NCI-H187 treated with DMSO at 0.1 percent for 48 hours (cell line): ENCODE results near the gene SEPTIN8.
A peak's percentile ranks its signal among the peaks of the same experiment; 100 is the strongest.

Experiments
- DNase-seq: peaks from one replicate; lab custom pipeline; 2025; lab: John Stamatoyannopoulos, UW

SEPTIN8 gene

DNA sequence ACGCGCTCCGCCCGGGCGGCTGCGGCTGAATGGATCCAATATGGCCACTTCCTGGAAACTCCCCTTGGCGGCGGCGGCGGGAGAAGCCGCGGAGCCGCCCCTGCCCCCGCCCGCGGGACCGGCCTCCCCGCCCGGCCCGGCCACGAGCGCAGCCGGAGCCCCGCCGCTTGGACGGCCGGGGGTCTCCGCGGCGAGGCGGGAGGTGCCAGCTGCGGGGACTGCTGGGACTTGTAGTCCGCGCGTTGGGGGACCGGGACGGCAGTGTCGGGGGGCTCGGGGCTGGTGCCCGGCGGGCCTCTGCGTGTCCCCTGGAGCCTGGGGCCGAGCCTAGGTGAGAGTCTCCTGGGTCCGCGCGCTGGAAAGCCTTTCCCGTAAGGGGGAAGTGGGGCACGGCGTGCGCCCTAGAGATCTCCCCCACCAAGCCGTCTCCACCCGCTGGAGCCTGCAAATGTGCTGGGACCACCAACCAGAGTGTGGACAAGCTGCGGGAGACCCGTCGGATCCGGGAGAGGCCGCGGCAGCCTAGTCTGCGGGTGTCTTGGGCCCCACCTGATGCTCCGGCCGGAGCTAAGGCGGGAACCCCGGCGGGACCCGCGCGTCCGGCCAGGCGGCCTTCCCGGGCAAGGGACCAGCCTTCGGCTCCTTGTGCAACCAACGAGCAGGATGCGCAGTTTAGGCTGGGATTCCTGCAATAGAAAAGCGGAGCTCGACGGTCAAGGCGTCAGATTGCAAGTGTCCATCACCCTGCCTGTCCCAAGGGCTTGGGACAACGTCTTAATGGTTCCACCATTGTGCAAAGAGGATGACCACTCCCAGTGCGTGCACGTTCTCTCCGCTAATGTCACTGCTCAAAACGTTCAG is at the start of gene SEPTIN8:
TSS of gene SEPTIN8 (minus strand) at position 31 of the 861 bp plus-strand sequence. CDS start 102 bp downstream, outside the sequence.
- DNase-seq: no peak

DNA sequence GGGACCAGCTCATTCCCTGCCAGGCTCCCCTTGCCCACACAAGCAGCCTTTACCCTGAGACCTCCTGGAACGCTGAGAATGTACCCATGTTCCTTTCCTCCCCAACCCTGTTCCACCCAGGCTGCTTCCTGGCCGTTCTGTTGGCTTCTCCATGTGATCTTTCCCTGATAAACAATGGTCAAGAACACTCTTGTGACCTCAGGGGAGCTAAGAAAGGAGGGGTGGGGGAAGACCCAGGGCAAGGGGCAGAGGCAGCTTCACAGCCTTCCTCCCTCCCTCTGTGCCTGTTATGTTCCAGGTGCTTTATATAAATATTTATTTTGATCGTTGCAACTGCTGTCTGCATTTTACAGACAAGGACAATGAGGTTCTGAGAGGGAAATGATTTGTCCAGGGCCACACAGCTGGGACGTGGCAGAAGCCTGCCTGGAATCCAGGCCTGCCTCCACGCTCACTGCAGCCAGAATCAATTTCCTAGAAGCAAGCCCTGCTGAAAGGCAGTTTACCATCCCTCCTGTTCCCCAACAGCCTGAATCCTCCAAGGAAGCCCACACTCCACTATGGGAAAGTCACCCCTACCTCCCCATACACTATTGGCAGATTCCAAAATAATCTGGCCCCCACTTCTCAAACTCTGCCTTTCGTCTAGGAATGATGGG is 49.5 kb upstream of the SEPTIN8 start:
- no peak for DNase-seq

GRCh38 chr5:132825834-132826391 is 48.9 kb upstream of the SEPTIN8 start:
- no peak for DNase-seq

DNA sequence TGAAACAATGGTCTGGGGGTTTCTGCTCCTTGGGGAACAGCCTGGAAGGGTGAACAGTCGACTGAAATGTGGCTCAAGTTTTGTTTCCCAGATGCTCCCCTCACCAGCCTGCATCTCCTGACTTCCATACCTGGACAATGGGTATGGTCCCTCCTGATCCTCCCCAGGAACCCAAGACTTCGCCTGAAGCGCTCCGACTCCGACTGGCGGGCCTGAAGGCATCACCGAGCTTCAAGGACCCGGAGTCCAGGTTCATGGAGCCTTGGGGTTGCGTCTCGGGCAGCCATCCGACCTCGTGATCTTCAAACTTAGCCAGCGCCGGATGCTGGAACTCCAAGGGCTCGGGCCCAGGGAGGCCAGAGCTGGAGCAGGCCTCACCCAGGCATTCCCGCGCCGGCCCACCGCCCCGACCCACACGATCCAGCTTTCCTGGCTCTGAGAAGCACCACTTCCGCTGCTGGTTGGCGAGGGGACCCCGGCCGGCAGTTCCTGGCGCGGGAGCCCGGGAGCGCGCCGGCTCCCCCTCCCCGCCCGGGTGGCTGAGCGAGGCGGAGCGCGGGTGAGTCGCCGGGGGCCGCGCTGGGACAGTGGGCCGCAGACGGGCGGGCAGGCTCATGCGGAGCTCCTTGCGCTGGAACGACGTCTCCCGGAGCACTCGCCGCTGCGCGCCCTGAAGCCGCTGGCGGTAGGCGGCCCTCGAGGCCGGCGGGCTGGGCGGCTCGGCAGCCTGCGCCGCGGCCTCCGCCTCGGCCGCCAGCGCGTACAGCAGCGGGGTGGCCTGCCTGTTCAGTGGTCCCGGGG is 48.2 kb upstream of the SEPTIN8 start:
- DNase-seq: no peak

DNA sequence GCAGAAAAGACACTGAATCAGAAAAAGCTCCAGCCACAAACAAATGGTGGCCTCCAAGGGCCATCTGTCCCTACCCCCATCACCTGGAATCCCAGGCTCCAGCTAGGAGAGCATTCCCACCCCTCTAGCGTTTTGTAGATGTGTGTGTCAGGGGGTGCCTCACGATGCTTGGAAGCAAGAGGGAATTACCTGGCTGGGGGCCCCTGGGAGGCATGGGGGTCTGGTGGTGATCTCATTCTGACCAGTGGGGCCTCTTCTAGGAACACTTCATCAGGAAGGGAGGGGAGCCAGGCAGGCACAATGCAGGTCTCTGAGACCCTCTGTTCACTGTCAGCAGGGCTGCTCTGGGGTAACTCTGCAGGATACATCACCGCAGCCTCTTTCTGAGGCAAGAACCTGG is 47.4 kb upstream of the SEPTIN8 start:
- DNase-seq: no peak

GRCh38 chr5:132823481-132824050 is 46.5 kb upstream of the SEPTIN8 start:
- DNase-seq: no peak

- no peak for DNase-seq
These were observed 45.8 kb upstream of the SEPTIN8 start for GRCh38 chr5:132822650-132823480.

GRCh38 chr5:132821791-132822190 is 44.8 kb upstream of the SEPTIN8 start:
- no peak for DNase-seq

- DNase-seq: no peak
These were observed 44.3 kb upstream of the SEPTIN8 start for GRCh38 chr5:132821350-132821749.

GRCh38 chr5:132820162-132820754 is 43.2 kb upstream of the SEPTIN8 start:
- DNase-seq: peak; percentile 30

DNA sequence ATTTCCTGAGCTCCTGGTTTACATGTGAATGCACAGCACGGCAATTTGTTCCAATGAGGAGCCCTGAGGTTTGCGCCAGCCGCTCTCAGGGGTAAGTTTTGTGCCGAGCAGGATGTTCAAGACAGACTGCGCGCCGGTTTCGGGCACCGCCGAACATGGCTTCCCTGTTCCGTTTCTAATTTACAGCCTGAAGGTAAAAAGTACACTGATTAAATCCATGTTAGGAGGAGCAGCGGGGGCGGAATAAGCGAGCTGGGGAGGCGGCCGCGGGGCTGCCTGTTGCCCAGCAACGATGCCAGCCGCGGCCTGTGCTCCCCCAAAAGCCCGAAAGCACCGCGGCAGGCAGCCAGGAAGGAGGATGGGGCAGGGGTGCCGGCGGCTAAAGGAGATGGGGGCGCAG is 42.4 kb upstream of the SEPTIN8 start:
- DNase-seq: no peak

- no peak for DNase-seq
These were observed 40.0 kb upstream of the SEPTIN8 start for GRCh38 chr5:132817011-132817410.

DNA sequence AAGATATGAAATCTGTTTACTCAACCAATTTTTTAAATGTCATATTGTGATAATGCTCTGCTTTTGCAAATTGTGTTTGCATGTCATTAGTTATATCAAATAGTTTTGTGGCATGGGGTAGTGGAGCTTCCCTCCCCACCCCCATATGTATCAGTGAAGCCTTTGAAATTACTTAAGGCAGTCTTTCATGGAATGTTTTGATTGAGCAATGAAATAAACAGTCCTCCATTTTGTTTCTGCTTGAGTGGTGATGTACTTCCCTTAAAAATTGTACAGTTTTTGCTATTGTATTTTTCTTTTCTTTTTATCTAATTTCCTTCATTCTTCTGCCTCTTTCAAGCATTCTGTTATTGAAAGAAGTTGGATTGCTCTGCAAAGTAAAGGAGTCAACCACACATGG is 39.5 kb upstream of the SEPTIN8 start:
- no peak for DNase-seq

DNA sequence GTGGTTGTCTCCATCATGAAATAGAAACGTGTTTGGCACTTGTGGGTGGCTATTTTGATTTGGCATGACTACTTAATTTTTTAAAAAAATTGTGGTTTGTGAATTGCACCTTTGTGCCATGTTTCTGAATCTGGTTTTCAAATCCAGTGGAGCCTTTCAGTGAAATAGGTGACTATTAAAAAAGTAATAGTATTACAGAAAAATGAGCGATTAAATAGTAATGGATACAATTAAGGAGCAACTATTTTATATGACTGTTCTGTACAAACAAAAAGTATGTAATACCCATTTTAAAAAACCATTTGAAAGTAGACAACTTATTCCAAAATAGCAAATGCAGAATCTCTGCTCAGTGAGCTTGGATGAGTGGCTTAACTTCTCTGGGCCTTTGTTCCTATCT is 39.0 kb upstream of the SEPTIN8 start:
- DNase-seq: no peak

- DNase-seq: no peak
These were observed 38.4 kb upstream of the SEPTIN8 start for GRCh38 chr5:132815454-132815853.

DNA sequence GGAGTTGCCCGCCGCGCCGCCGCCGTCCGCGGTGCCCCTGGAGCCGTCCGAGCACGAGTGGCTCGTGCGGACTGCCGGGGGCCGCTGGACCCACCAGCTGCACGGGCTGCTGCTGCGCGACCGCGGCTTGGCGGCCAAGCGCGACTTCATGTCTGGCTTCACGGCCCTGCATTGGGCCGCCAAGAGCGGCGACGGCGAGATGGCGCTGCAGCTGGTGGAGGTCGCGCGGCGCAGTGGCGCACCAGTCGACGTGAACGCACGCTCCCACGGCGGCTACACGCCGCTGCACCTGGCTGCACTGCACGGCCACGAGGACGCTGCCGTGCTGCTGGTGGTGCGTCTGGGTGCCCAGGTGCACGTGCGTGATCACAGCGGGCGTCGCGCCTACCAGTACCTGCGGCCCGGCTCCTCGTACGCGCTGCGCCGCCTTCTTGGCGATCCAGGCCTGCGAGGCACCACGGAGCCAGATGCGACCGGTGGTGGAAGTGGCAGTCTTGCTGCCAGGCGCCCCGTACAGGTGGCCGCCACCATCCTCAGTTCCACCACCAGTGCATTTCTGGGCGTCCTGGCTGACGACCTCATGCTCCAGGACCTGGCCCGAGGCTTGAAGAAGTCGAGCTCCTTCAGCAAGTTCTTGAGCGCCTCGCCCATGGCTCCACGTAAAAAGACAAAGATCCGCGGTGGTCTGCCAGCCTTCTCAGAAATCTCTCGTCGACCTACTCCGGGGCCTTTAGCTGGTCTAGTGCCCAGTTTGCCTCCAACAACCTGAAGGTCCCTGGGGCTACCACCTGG is 37.7 kb upstream of the SEPTIN8 start:
- no peak for DNase-seq

GRCh38 chr5:132813599-132814502 is 36.8 kb upstream of the SEPTIN8 start:
- DNase-seq: no peak

- no peak for DNase-seq
These were observed 36.0 kb upstream of the SEPTIN8 start, which contains the start of gene SOWAHA for GRCh38 chr5:132812781-132813598. Gene SOWAHA (plus strand): TSS chr5:132813302. CDS start chr5:132813622, 320 bp downstream.
